Glomerular visceral epithelial cell (primary cell): ENCODE measurements around the gene NRXN2.

Source experiments
- DNase-seq: peaks from one replicate; pipeline ENCODE4 v3.0.0-alpha.2; 2016; ENCODE audit errors: extremely low spot score

The NRXN2 gene

DNA sequence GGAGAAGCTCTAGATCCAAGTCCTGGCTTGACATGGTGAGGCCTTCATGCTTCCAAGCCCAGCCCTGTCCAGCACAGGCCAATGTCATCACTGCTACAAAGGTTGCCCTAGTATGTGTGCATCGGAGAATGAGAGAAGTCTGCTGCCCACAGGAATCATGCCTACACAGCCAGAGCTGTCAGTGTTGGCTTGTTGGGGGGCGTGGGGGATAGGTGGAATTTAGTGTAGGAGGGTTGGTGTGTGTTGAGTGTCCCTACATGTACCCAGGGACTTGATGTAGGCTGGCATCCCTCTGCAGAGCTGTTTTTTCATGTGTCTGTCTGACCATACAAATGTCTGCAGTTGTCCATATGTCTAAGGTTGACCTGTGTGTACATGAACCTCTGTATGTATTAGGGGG lies 94.4 kb downstream of the NRXN2 start:
- DNase-seq = no peak

DNA sequence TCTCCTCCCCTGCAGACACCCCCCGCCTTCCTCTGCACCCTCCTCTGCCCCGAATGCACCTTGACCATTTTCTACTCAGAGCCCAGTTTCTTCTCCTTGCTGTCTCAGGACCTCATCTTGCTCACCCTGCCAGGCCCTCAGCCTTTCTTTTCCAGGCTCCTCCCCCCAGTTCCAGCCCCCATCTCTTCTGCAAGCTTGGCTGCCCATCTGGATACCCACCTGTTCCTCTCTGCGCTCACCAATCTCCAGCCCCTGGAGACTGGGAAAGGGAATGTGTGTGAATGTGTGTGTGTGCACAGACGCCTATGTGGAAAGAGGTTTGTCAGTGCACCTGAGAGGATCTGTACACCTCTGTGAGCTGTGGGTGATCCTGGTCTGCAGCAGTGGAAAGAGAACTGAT lies 95.6 kb downstream of the NRXN2 start:
- DNase-seq = no peak

DNA sequence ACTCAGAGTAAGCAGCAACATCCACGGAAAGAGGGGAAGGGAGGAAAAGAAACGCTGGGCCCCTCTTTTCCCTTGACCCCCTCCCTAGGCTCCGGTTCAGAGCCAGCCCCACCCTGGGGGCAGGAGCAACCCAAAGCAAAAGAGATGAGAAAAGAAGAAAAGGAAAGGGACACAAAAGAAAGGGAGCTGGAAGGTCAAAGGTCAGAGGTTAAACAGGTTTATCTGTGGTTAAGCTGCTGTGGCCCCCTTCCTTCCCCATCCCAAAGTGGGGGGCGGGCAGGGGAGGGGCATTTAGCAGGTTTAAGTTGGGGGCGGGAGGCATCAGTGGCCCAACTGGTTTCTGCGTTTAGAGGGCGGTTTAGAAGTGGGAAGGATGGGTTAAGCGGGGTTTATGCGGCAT lies 96.4 kb downstream of the NRXN2 start:
- DNase-seq = no peak

DNA sequence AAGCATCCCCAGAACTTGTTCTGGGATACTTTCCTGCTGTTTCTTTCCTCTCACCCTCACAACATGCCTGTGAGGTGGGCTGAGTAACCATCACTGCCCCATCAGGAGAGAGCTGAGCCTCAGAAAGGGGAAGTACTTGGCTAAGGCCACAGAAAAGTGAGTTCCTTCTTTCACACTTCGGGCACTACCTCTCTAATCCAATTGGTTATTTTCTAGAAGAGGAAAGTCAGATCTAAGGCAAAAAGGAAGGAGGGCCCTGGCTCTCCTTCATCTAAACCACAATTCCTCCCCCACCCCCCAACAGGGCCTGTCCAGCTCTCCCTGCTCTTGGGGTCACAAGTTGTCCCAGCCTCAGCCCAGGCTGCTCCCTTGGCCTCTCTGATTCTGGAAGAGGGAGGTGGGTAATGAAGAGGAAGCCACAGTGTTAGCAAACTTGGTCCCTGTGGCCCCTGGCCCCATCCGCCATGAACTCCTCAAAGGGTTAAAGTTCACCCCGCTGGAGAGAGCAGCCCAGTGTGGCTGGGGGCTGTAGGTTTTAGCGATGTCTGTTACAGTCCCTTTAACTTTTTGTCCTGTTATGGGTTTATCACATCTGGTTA lies 98.0 kb downstream of the NRXN2 start:
- DNase-seq = no peak

DNA sequence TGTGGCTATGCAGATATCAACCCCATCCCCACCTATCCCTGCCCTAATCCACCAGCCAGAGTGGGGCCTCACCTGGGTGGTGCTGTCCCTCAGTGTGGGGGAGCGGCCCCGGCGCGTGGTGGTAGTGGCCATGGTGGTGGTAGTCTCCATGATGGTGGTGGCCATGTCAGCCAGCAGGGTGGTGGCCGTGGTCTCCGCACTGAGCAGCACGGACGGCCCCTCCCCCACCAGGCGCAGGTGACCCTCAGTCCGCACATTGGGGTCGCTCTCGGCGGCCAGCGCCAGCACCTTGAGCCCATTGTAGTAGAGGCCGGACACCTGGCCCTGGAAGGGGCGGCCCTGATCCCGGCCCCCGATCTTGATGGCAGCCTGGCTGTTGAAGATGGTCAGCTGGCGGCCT lies 100.3 kb downstream of the NRXN2 start:
- no peak for DNase-seq

DNA sequence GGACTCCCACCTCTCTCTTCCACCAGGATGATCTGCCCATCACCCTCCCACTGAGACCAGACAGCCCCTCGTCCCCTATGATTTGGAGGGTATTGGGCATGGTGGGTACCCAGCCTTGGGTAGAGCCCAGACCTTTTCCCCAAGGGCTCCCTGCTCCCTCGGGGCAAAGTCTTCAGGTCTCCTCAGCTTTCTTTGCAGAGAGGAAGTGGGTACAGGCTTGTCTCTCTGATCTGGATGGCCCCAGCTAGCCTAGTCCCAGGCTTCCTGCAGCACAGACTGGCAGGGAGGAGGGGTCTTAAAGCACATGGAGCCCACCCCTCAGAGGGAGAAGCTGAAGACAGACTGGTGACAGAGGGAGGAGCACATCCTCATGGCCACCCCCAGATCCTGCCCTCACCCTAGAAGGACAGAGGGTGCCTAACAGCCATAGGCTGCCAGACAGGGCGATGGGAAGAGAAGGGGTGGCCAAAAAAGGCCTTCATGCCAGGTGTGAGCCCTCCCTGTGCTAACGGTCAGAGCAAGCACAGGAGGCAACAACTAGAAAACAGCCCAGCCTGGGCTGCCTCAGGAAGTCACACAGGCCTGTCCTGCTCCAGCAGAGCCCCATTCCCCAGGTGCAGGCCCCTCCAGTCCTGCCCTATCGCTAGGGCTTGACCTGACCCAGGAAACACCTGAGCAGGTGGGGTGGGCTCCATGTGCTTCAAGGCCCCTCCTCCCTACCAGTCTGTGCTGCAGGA lies 101.5 kb downstream of the NRXN2 start:
- no peak for DNase-seq

DNA sequence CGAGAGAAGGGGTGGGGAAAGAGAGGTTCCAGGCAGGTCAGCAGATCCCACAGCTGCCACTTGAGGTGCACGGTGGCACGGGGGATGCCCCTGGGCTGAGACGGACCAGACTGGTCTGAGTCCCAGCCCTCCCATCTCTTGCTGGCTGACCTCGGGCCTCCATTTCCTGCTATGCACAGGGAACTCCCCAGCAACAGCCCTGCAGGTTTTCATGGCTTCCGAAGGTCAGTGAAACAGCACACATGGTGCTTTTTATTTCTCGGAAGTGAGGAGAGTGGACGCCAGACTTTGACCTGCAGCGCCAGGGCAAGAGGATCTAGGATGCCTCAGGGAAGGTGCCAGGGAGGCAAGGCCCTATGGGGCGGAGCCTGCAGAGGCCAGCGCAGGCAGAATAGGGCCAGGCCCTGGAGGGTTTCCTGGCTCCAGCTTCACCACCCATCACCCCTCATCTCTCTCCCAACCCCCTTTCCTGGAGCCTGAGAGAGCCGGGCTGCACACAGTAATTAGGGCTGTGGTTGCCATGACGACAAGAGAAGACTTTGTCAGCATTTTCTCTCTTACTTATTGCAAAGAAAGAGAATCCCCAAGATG lies 102.5 kb downstream of the NRXN2 start:
- no peak for DNase-seq

DNA sequence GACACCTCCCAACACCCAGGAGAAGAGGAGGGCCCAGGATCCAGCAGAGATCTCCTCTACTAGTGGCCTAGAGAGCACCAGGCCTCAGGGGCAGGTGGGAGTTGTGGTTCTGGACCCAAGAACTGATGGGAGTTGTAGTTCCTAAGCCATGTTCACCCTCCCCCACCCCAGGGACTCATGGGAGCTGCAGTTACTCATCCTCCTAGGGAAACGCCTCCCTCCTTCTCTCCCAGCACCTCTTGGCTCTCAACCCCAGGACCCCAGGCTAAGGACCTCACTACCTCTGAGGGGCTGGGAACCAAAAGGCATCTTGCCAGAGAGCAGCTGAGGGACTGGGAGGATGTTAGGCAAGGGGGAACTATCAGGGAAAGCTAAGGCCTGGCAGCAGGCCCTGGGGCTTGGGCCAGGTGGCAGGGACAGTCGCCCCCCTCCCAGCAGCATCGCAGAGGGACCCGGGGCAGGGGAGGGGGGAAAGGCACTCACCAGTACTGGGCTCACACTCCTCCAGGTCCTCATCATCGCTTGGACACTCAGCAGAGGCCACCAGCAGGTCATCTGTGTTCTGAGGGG lies 103.1 kb downstream of the NRXN2 start:
- DNase-seq = no peak

DNA sequence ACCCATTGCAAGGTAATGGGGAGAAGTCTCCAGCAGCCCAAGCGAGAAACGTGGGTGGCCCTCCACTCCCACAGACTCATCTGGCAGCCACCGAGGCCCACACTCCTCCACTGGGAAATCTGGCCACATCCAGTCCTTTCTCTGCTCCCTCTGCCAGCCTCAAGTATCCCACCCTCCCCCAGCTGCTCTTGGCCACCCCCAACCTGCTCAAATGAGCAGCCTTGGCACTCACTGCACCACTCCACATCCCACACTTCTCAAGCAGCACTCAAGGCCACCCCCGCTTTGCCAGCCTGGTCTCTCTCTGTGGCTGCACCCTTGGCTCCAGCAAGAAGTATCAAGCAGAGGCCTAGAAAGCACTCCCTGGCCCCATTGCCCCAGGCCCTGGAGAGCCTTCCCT lies 103.8 kb downstream of the NRXN2 start:
- DNase-seq = no peak

DNA sequence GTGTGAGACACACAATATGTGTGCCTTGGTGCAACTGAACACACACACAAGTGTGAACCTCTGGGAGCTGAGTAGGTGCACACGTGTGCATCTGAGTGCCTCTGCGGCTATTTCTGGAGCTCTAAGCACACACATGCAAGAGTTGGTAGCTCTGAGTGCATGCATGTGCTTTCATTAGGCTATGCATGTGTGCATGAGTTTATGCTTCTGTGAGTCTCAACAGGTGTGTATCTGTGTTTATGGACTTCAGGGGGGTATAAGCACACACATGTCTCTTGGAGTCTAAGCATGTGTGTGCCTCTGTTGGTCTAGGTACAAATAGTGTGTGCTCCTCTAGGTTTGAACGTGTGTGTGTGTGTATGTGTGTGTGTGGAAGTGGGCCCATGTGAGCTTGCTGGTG lies 106.2 kb downstream of the NRXN2 start:
- no peak for DNase-seq

DNA sequence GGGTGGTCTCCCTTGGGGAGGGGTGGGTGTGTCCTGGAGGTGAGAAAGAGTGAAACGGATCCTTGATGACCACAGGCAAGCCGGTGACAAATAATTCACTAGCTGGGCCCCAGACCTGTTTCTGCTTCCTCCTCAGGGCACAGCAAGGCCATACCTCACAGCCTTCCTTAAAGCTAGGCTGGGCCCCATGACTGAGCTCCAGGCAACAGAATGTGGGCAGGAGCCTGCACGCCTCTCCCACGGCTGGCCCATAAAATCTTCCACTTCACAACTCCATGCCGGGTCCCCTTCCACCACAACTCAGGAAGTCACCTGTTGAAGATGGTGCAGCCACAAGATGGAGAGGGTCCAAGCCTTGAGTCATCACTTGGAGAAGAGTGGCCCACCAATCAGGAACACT lies 108.1 kb downstream of the NRXN2 start:
- DNase-seq = no peak

DNA sequence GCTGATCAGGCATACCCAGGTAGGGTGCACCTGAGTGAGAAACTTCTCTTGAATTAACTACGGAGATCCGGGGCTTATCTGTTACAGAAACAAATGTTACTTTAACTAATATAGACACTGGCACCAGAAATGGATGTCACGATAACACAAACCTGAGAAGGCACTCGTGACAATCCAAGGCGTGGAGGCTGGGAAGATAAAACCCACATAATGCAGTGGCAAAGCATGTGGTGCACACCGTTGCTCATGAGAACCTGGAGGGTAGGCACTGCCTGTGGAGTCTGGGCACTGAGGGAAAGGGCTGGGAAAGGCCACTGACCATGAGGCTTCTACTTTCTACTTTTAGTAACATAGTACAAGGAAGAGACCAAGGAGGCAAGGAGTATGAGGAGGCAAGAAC lies 109.3 kb downstream of the NRXN2 start:
- no peak for DNase-seq

DNA sequence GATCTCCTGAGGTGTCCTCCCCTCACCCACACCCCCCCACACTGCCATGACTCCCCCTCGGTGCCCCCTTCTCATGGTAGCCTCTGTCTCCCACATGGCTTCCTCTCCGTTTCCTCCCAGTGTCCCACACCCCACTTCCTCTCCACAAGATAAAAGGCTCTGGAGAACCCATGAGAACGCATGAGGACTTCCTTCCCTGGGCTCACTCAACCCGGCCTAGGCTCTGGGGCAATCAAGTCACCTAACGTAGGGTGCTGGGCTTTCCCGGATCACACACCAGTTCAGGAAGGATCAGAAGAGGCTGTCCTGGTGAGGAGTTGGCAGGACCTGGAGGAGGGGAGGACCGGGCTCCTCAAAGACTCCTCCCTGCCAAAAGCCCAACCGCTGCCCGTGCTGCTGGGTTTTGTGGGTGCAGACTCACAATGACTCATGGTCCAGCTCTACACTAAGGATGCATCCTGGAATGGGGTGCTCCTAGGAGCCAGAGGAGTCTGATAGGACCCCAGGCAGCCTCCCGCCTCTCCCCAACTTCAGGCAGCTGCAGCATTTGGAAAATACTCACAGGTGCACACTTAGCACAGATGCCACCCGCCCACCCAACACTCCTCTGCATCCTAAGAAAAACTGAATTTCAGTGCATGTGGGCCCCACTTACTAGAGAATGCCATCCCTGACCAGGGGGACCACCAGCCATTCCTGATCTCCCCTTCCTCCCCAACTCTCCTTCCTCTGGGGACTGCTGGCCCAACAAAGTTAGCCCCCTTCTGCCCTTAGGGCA lies 110.9 kb downstream of the NRXN2 start:
- DNase-seq = no peak

DNA sequence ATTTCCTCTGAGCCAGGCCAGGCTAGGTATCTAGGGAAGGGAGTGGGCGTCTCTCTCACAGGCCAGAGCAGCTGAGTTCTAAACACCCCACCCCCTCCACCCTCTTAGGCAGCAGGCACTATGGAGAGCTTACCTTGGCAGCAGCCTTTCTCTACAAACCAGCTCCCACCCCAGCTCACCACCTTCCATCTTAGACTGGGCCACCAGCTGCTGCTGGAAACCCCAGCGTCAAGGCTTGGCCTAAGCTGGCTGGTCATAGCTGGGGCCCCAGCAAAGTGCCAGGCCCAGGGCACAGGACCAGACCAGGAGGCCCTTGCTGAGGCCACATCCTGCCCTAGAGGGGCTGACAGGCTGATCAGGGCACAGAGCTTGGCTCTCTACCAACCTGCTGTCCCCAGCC lies 111.8 kb downstream of the NRXN2 start:
- DNase-seq = no peak

DNA sequence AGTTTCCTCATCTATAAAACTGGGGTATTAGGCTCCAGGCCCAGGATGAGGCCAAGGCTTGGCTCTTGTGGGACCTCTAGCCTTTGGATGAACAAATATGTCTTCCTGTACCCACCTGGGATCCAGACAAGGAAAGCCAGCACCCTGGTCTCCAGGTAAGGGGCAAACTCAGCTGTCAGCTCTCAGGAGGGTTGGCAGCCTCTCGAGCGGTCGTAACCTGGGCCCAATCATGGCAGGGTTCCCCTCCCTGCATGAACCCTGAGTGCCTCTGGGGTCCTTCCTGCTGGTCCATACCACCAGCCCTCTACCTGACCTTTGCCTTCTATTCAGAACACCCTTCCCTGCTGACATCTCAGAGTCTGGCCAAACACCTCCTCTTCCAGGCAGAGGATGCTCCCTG lies 112.4 kb downstream of the NRXN2 start:
- DNase-seq = no peak

DNA sequence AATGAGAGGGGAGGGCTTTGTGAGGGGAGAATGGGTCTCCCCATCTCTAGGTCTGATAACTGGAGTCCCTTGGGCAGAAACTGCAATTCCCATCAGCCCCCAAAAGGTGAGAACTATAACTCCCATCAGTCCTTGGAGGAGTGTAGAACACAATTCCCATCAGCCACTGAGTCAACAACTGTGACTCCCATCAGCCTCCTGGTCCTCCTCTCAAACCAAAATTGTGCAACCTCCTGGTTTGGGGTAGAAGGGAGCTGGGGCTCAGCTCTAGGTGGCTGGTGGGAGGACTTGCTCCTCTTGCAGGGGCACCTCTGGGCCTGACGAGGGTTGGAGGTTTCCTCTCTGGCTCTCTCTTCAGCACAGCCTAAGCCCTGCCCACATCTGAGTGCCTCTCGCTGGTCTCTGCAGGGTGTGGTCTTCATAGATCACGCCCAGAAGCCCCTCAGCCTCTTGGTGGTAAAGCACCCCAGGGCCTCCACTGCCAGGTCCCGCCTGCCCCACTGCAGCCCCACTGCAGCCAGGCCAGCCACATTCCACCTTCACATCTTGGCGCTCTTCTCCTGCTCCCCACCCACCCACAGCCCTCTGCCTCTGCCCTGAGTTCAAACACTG lies 113.5 kb downstream of the NRXN2 start:
- DNase-seq = no peak

DNA sequence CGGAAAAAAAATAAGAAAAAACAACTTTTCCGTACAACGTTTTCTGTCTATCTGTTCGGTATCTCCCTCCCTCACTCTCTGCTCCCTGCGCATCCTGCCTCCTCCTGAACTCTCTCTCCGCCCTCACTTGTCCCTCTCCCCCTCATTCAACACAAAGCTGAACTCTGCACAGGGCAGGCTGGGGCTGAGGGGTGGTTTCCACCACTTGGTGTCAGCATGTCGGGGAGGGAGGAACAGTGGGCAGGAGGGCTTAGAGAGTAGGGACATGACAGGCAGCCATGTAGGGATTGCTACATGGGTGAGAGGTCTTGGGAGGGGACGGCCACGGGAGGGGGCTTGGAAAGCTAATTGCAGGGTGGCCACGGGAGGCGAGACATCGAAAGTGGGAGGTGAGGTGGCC lies 114.4 kb downstream of the NRXN2 start:
- no peak for DNase-seq

DNA sequence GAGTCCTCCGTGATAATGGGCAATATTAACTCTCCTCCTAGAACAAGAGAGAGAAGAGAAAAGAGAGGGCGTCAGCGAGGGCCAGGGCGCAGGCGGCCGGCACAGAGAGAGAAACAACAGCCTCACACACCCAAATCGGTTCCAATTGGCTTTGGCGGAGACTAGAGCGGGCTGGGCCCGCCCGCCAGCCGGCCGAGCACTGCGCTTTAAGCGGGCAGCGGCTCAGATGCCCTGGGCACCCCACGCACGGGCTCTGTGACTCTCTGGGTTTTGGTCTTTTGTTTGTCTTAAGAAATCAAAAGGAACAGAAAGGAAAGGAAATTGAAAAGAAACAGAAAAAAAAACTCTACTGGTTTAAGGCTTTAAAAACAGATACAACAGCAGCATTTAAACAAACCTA lies 115.0 kb downstream of the NRXN2 start:
- DNase-seq = no peak

DNA sequence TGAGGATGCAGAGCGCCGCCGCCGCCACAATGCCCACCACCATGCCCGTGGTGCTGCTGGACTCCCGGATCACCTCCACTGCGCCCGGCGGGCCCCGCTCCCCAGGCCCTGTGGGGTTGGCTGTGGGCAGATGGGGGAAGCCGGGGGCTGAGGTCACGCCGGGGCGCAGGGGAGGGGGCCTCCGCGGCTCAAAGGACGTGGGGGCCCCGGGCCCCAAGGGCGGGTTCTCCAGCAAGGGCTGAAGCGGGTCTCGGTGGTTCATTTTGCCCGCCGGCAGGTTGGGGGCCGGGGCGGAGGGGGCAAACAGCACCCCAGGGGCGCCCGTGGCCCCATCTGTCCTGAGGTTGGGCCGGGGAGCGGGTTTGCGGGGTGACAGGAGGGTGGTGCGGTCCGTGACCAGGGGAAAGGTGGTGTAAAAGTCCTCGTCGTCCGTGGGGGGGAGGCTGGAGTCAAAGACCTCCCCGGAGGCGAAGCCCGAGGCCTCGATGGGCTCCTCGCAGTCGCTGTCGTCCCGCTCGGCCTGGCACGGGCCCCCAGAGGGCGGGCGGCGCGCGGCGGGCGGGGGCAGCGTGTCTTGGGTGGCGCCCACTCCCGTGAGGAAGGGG lies 115.5 kb downstream of the NRXN2 start:
- no peak for DNase-seq

DNA sequence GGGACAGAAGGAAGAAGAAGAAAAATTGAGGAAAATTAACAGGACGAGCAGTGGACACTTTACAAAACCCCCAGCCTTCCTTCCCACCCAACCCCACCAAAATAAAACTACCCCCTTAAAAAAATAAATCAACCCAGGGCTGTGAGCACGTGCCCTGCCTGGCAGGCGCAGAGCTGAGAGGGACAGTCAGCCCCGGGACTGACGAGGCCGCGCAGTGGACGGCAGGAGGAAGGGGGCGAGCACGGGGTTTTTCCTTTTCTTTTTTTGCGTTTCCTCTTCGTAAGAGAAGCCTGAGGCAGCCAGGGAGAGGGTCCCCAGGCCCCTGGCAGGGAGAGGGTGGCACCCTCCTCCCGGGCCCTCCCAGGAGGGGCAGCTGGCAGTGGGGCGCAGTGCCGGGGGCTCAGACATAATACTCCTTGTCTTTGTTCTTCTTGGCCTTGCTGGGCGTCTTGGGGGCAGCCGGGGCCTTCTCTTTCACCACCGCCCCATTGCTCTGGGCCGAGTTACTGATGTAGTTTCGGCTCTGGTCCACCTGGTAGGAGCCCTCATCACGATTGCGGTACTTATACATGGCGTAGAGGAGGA lies 116.1 kb downstream of the NRXN2 start:
- no peak for DNase-seq
